OCI-LY1 (cell line): ENCODE data around the gene RAB4B.

ENCODE experiments used
- H2AFZ ChIP-seq: fragments of 200-600 bp; sonication (generic), shearing (Covaris generic); 2 replicates; pipeline ENCODE4 v1.6.0; 2014; ENCODE audit warnings: antibody characterized with exemption, mild to moderate bottlenecking, low read length
- H3F3A ChIP-seq: fragments of 200-600 bp; sonication (generic), shearing (Covaris generic); 2 replicates; pipeline ENCODE4 v1.6.0; 2014; ENCODE audit warnings: mild to moderate bottlenecking, antibody characterized with exemption, low read length, moderate library complexity; ENCODE audit not compliant: insufficient read depth
- H3K27ac ChIP-seq: fragments of 200-600 bp; sonication (generic); 2 replicates; pipeline ENCODE4 v1.5.1; 2014; ENCODE audit warnings: low read length, mixed run types, mild to moderate bottlenecking, low read depth; ENCODE audit not compliant: poor library complexity, severe bottlenecking
- H3K27me3 ChIP-seq: fragments of 200-600 bp; sonication (generic); 2 replicates; pipeline ENCODE4 v1.6.0; 2014; ENCODE audit warnings: antibody characterized with exemption, mild to moderate bottlenecking, low read length, moderate library complexity; ENCODE audit not compliant: insufficient read depth
- H3K36me3 ChIP-seq: fragments of 200-600 bp; sonication (generic); 2 replicates; pipeline ENCODE4 v1.6.1; 2014; ENCODE audit warnings: mild to moderate bottlenecking, antibody characterized with exemption, low read length, moderate library complexity, mixed read lengths; ENCODE audit not compliant: insufficient read depth
- H3K4me1 ChIP-seq: fragments of 200-600 bp; sonication (generic); 2 replicates; pipeline ENCODE4 v1.5.1; 2014; ENCODE audit warnings: mild to moderate bottlenecking, low read length, moderate library complexity; ENCODE audit not compliant: insufficient read depth, severe bottlenecking
- H3K4me2 ChIP-seq: fragments of 200-600 bp; sonication (generic), shearing (Covaris generic); 2 replicates; pipeline ENCODE4 v1.6.1; 2014; ENCODE audit warnings: low read length
- H3K4me3 ChIP-seq: fragments of 200-600 bp; sonication (generic); 2 replicates; pipeline ENCODE4 v1.5.1; 2014; ENCODE audit warnings: low read length, low read depth, mild to moderate bottlenecking, mixed read lengths; ENCODE audit not compliant: poor library complexity, severe bottlenecking
- H3K79me2 ChIP-seq: fragments of 200-600 bp; shearing (Covaris generic); 2 replicates; pipeline ENCODE4 v1.6.1; 2016; ENCODE audit warnings: mixed run types, low read length, mixed read lengths; ENCODE audit not compliant: insufficient read depth
- H3K9ac ChIP-seq: fragments of 200-600 bp; sonication (generic), shearing (Covaris generic); 2 replicates; pipeline ENCODE4 v1.6.1; 2014; ENCODE audit warnings: mild to moderate bottlenecking, low read length, mixed read lengths
- H3K9me2 ChIP-seq: fragments of 200-600 bp; sonication (generic), shearing (Covaris generic); 2 replicates; pipeline ENCODE4 v1.6.1; 2014; ENCODE audit warnings: low read depth, mild to moderate bottlenecking, low read length, mixed read lengths
- H3K9me3 ChIP-seq: fragments of 200-600 bp; shearing (Covaris generic); 2 replicates; pipeline ENCODE4 v1.6.1; 2014; ENCODE audit warnings: low read length, mixed read lengths
- H4K20me1 ChIP-seq: fragments of 200-600 bp; sonication (generic), shearing (Covaris generic); 2 replicates; pipeline ENCODE4 v1.6.0; 2016; ENCODE audit warnings: mild to moderate bottlenecking, low read length; ENCODE audit not compliant: insufficient read depth
- EZH2 ChIP-seq: fragments of 200-600 bp; sonication (generic), shearing (Covaris generic); IDR thresholded peaks from 2 replicates; pipeline ENCODE4 v1.8.0; 2017; ENCODE audit warnings: borderline replicate concordance, mixed run types, mild to moderate bottlenecking, antibody characterized with exemption, low read length, moderate library complexity, mixed read lengths
- TF ChIP-seq, protein P1 (sequence below): fragments of 200-600 bp; sonication (generic), shearing (Covaris generic); IDR thresholded peaks from 2 replicates; pipeline ENCODE4 v1.5.1; 2017; ENCODE audit warnings: mild to moderate bottlenecking, antibody characterized with exemption, low read length, moderate library complexity, mixed read lengths

RAB4B gene

DNA sequence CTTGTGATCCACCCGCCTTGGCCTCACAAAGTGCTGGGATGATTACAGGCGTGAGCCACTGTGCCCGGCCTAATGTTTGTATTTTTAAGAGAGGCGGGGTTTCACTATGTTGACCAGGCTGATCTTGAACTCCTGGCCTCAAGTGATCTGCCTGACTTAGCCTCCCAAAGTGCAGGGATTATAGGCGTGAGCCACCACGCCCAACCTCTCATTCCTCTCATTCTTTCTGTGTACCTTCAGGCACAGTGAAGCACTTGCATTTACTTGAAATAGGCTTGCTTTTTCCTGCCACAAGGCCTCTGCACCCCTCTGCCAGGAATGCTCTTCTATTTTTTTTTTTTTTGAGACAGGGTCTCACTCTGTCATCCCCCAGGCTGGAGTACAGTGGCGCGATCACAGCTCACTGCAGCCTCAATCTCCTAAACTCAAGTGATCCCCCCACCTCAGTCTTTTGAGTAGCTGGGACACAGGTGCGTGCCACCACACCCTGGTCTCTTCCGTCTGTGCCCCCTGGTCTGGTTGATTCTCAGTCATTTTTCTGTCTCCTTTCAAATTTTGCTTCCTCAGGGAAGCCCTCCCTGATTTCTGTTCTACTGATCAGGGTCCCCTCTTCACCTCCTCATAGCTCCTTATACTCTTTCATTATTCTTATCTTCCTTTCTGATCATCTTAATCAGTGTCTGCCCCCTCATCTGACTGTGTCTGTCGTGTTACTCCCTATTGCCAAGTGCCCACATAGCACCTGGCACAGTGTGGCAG is 42.9 kb upstream of the RAB4B start:
- Histone ChIP-seq H3K4me1 (no peaks in the 10 kb centered on the region), H3K27ac (no peak overlapping the region)

DNA sequence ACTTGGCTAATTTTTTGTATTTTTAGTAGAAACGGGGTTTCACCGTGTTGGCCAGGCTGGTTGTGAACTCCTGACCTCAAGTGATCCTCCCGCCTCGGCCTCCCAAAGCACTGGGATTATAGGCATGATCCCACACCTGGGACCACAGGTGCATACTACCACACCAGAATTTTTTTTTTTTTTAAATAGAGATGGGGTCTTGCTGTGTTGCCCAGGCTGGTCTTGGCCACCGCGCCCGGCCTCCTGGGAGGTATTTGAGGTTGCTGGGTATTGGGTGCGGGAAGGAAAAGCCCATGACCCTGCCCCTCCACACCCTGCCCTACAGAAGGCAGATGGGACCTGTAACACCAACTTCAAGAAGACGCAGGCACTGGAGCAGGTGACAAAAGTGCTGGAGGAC is 41.4 kb upstream of the RAB4B start:
- Histone ChIP-seq H3K9ac (no peak overlapping the region), H3K4me2 (no peak overlapping the region), H3K27me3 (no peaks in the 10 kb centered on the region), H4K20me1 (no peaks in the 10 kb centered on the region), H3K36me3 (peaks cover 8% of the 10 kb centered on the region), H2AFZ (no peak overlapping the region), H3K4me1 (no peaks in the 10 kb centered on the region), H3K9me3 (no peaks in the 10 kb centered on the region), H3K4me3 (no peak overlapping the region), H3K27ac (no peak overlapping the region), H3K79me2 (no peaks in the 10 kb centered on the region), H3F3A (no peaks in the 10 kb centered on the region), H3K9me2 (no peaks in the 10 kb centered on the region)
- TF ChIP-seq, protein P1, sequence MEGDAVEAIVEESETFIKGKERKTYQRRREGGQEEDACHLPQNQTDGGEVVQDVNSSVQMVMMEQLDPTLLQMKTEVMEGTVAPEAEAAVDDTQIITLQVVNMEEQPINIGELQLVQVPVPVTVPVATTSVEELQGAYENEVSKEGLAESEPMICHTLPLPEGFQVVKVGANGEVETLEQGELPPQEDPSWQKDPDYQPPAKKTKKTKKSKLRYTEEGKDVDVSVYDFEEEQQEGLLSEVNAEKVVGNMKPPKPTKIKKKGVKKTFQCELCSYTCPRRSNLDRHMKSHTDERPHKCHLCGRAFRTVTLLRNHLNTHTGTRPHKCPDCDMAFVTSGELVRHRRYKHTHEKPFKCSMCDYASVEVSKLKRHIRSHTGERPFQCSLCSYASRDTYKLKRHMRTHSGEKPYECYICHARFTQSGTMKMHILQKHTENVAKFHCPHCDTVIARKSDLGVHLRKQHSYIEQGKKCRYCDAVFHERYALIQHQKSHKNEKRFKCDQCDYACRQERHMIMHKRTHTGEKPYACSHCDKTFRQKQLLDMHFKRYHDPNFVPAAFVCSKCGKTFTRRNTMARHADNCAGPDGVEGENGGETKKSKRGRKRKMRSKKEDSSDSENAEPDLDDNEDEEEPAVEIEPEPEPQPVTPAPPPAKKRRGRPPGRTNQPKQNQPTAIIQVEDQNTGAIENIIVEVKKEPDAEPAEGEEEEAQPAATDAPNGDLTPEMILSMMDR, result no peak
- TF ChIP-seq EZH2, result no peak

More for the DNA sequence above, 42.9 kb upstream of the RAB4B start:
- TF ChIP-seq EZH2, result no peak
- TF ChIP-seq, protein P1, result no peak
- no peak overlapping the region for H3K4me3 ChIP-seq
- H3F3A ChIP-seq, result no peaks in the 10 kb centered on the region
- peaks cover 17% of the 10 kb centered on the region for H3K36me3 ChIP-seq
- no peaks in the 10 kb centered on the region for H4K20me1 ChIP-seq
- no peak overlapping the region for H3K4me2 ChIP-seq
- H3K79me2 ChIP-seq, result no peaks in the 10 kb centered on the region
- no peaks in the 10 kb centered on the region for H3K27me3 ChIP-seq
- no peaks in the 10 kb centered on the region for H3K9me3 ChIP-seq
- H3K9ac ChIP-seq, result no peak overlapping the region
- no peak overlapping the region for H2AFZ ChIP-seq
- H3K9me2 ChIP-seq, result no peaks in the 10 kb centered on the region

DNA sequence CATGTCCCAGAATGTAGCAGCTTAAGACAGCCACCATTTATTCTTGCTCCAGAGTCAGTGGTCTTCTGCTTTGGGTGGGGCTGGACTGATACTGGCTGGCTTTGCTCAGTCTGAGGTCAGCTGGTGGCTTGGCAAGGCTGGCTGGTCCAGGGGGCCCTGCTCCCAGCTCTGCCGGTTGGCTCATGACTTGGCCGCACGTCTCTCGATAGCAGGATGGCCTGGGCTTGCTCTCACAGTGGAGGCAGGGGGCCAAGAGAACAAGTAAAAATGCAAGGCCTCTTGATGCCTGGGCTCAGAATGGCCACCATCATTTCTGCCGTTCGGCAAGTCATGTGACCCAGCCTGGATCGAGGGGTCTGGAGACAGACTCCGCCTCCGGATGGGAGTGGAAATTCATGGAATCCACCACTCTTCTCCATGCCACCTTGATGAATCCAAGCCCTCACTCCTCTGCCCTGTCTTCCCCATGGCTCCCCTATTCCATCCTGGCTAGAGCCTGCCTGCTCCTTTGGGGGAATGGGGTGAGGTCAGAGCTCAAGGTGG is 40.9 kb upstream of the RAB4B start:
- H4K20me1 ChIP-seq, result no peaks in the 10 kb centered on the region
- H3K79me2 ChIP-seq, result no peaks in the 10 kb centered on the region
- H3F3A ChIP-seq, result no peaks in the 10 kb centered on the region
- H3K4me3 ChIP-seq, result no peak overlapping the region
- no peaks in the 10 kb centered on the region for H3K9me3 ChIP-seq
- TF ChIP-seq, protein P1, result no peak
- TF ChIP-seq EZH2, result no peak
- peaks cover 8% of the 10 kb centered on the region; the same call in 1 of the 2 replicates for H3K36me3 ChIP-seq
- no peak overlapping the region for H3K4me2 ChIP-seq
- no peaks in the 10 kb centered on the region for H3K27me3 ChIP-seq
- H3K9me2 ChIP-seq, result no peaks in the 10 kb centered on the region
- no peak overlapping the region for H3K9ac ChIP-seq
- no peak overlapping the region for H3K27ac ChIP-seq
- no peak overlapping the region for H2AFZ ChIP-seq
- no peaks in the 10 kb centered on the region for H3K4me1 ChIP-seq
